Suprapubic skin (tissue), 4 donors: ENCODE data around the gene DNAJC5. TPM values are rescaled to one million over a fixed set of nuclear protein-coding genes. Genes with fewer than 3 reads are reported as not detected.
A peak's percentile ranks its signal among the peaks of the same experiment; 100 is the strongest.

Experiments used
- DNase-seq, 2 donors: peaks; one replicate each; pipeline ENCODE4 v3.0.0-alpha.2; 2019; ENCODE audit warnings: low spot score in 2 of 2
- H3K27ac ChIP-seq: fragments of 200-600 bp; sonication (generic); one replicate; pipeline ENCODE4 v1.5.1; 2019
- H3K27me3 ChIP-seq: fragments of 200-600 bp; sonication (generic); one replicate; pipeline ENCODE4 v1.5.1; 2019
- H3K36me3 ChIP-seq: fragments of 200-600 bp; sonication (generic); one replicate; pipeline ENCODE4 v1.5.1; 2019
- H3K4me1 ChIP-seq: fragments of 200-600 bp; sonication (generic); one replicate; pipeline ENCODE4 v1.5.1; 2019
- H3K4me3 ChIP-seq: fragments of 200-600 bp; sonication (generic); one replicate; pipeline ENCODE4 v1.5.1; 2019; ENCODE audit warnings: mild to moderate bottlenecking
- H3K9me3 ChIP-seq: fragments of 200-600 bp; sonication (generic); one replicate; pipeline ENCODE4 v1.5.1; 2019
- EP300 ChIP-seq: sonication (generic); formaldehyde crosslinking; IDR thresholded peaks from one replicate; pipeline ENCODE4 v1.6.1; 2017; ENCODE audit warnings: antibody characterized with exemption
- POLR2A ChIP-seq, 2 donors: fragments of 450-650 bp; IDR thresholded peaks; one replicate each; pipeline ENCODE4 v1.6.1; 2017; ENCODE audit warnings: antibody characterized with exemption in 2 of 2, mild to moderate bottlenecking in 2 of 2, moderate library complexity in 2 of 2
- POLR2AphosphoS5 ChIP-seq, 3 donors: sonication (generic); formaldehyde crosslinking; IDR thresholded peaks; one replicate each; pipeline ENCODE4 v1.6.1; 2017; ENCODE audit warnings: antibody characterized with exemption in 3 of 3
- WGBS: methylation state at CpG from one replicate; pipeline ENCODE4 v1.1.5; 2018; 5-methylcytosine and 5-hydroxymethylcytosine counted together
- total RNA-seq, 4 donors: library from RNA; depleted of rRNA; stranded (reverse); fragments of >200 nt; gene quantifications; one replicate each; pipeline ENCODE4 v1.1.0, GENCODE V29; 2016
- TF ChIP-seq, protein P1 (sequence below), 2 donors: fragments of 200-600 bp in 1 of 2; fragments of 450-650 bp in 1 of 2; sonication (generic) in 1 of 2; IDR thresholded peaks; one replicate each; pipeline ENCODE4 v1.5.1; 2016 to 2019; ENCODE audit warnings: antibody characterized with exemption in 2 of 2, mild to moderate bottlenecking in 1 of 2, moderate library complexity in 1 of 2

Gene DNAJC5
- total RNA-seq, 4 donors from 2014 or later, result 36.4 to 62.0 (median 53.7) TPM

- no peaks in the 10 kb centered on the region for H3K9me3 ChIP-seq
- TF ChIP-seq POLR2AphosphoS5 (IDR thresholded peaks at IDR 0.05) (no peak), POLR2A (IDR thresholded peaks at IDR 0.05) (no peak), EP300 (no peak)
- TF ChIP-seq, protein P1, sequence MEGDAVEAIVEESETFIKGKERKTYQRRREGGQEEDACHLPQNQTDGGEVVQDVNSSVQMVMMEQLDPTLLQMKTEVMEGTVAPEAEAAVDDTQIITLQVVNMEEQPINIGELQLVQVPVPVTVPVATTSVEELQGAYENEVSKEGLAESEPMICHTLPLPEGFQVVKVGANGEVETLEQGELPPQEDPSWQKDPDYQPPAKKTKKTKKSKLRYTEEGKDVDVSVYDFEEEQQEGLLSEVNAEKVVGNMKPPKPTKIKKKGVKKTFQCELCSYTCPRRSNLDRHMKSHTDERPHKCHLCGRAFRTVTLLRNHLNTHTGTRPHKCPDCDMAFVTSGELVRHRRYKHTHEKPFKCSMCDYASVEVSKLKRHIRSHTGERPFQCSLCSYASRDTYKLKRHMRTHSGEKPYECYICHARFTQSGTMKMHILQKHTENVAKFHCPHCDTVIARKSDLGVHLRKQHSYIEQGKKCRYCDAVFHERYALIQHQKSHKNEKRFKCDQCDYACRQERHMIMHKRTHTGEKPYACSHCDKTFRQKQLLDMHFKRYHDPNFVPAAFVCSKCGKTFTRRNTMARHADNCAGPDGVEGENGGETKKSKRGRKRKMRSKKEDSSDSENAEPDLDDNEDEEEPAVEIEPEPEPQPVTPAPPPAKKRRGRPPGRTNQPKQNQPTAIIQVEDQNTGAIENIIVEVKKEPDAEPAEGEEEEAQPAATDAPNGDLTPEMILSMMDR (IDR thresholded peaks at IDR 0.05), result no peak
- DNase-seq, result no peak
- H3K27ac ChIP-seq, result no peak overlapping the region
- H3K4me1 ChIP-seq, result peaks cover 5% of the 10 kb centered on the region
- H3K4me3 ChIP-seq, result no peak overlapping the region
- no peaks in the 10 kb centered on the region for H3K27me3 ChIP-seq
- no CpG with 5 or more reads among the region's 27 CpGs for WGBS
- H3K36me3 ChIP-seq, result peaks cover 78% of the 10 kb centered on the region
Observed at GRCh38 chr20:63963348-63963741, 68.4 kb downstream of the DNAJC5 start.

GRCh38 chr20:63963784-63964301 is 68.9 kb downstream of the DNAJC5 start:
- TF ChIP-seq POLR2AphosphoS5 (IDR thresholded peaks at IDR 0.05) (no peak), POLR2A (IDR thresholded peaks at IDR 0.05) (no peak), EP300 (no peak)
- TF ChIP-seq, protein P1 (IDR thresholded peaks at IDR 0.05), result no peak

DNA sequence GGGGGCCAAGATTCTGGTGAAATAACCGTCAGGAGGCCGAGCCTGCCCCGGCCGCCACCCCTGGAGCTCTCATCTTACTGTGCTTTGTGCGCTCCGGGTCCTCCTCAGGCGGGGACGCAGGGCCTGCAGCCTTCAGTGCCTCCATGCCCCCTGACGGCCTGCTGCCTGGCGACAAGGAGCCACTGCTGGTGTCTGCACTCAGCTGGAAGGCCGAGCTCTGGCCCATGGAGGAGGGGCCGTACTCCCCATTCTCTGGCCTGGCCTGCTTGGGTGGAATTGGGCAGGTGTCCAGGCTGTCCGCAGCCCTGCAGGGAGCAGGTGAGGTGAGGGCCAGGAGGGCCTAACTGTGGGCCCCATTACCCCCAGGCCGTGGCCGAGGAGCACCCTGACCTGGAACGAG is 69.5 kb downstream of the DNAJC5 start:
- H3K27ac ChIP-seq, result no peak overlapping the region
- TF ChIP-seq POLR2AphosphoS5 (IDR thresholded peaks at IDR 0.05) (no peak), POLR2A (IDR thresholded peaks at IDR 0.05) (no peak), EP300 (no peak)
- TF ChIP-seq, protein P1 (IDR thresholded peaks at IDR 0.05), result no peak
- H3K36me3 ChIP-seq, result peaks cover 73% of the 10 kb centered on the region
- H3K4me3 ChIP-seq, result no peak overlapping the region
- no peaks in the 10 kb centered on the region for H3K9me3 ChIP-seq
- H3K27me3 ChIP-seq, result no peaks in the 10 kb centered on the region
- 97% methylated on average over 10 of the region's 16 CpGs for WGBS
- peak in 1 of 2 donors; percentile 62 for DNase-seq
- H3K4me1 ChIP-seq, result peaks cover 13% of the 10 kb centered on the region

More at GRCh38 chr20:63963784-63964301, 68.9 kb downstream of the DNAJC5 start:
- Histone ChIP-seq H3K27ac (no peak overlapping the region), H3K9me3 (no peaks in the 10 kb centered on the region), H3K4me1 (peaks cover 8% of the 10 kb centered on the region), H3K27me3 (no peaks in the 10 kb centered on the region), H3K4me3 (no peak overlapping the region), H3K36me3 (peaks cover 78% of the 10 kb centered on the region)
- WGBS, result 100% methylated on average over 2 of the region's 16 CpGs
- DNase-seq, result peak in 1 of 2 donors; percentile 52

DNA sequence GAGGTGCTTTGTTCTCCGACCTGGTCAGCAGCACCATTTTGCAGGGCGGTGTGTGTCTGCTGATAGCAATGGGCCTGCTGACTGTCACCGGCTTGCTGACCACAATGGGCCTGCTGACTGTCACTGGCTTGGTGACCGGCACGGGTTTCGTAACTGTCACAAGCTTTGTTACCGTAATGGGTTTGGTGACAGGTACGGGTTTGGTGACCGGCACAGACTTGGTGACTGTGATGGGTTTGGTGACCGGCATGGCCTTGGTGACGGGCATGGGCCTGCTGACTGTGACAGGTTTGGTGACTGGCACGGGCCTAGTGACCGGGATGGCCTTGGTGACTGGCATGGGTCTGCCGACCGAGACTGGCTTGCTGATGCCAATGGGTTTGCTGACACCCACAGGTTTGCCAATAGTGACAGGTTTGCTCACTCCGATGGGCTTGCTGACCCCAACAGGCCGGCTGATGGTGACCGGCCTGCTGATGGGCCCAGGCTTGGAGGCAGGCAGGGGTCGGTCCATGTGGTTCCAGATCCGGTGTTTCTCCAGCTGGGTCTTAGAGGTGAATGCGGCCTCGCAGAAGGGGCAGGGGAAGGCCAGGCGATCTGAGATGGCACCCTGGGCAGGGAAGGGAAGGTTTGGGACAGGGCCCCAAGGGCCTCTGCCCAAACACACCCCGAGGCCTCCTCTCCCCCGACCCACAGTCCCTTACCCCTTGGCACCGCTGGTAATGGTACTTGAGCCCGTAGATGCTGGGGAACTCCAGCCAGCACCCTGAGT is 71.4 kb downstream of the DNAJC5 start:
- no peak overlapping the region for H3K27ac ChIP-seq
- H3K4me1 ChIP-seq, result peaks cover 20% of the 10 kb centered on the region
- H3K4me3 ChIP-seq, result no peak overlapping the region
- no peaks in the 10 kb centered on the region for H3K27me3 ChIP-seq
- H3K36me3 ChIP-seq, result peaks cover 53% of the 10 kb centered on the region
- 98% methylated on average over 10 of the region's 27 CpGs for WGBS
- TF ChIP-seq POLR2AphosphoS5 (IDR thresholded peaks at IDR 0.05) (no peak), POLR2A (IDR thresholded peaks at IDR 0.05) (no peak), EP300 (no peak)
- TF ChIP-seq, protein P1 (IDR thresholded peaks at IDR 0.05), result no peak
- no peaks in the 10 kb centered on the region for H3K9me3 ChIP-seq
- peak in 1 of 2 donors; percentile 64 for DNase-seq

- WGBS, result 93% methylated on average over 6 of the region's 13 CpGs
- DNase-seq, result peak in 1 of 2 donors; percentile 57
- TF ChIP-seq EP300, result no peak
- no peak for TF ChIP-seq POLR2AphosphoS5 (IDR thresholded peaks at IDR 0.05)
- no peak for TF ChIP-seq POLR2A (IDR thresholded peaks at IDR 0.05)
- TF ChIP-seq, protein P1 (IDR thresholded peaks at IDR 0.05), result no peak
Observed at GRCh38 chr20:63966944-63967322, 72.0 kb downstream of the DNAJC5 start.

More at GRCh38 chr20:63966944-63967322, 72.0 kb downstream of the DNAJC5 start:
- Histone ChIP-seq H3K9me3 (no peaks in the 10 kb centered on the region), H3K27me3 (no peaks in the 10 kb centered on the region), H3K4me3 (no peak overlapping the region), H3K4me1 (peaks cover 20% of the 10 kb centered on the region), H3K27ac (no peak overlapping the region), H3K36me3 (peaks cover 48% of the 10 kb centered on the region)
